Activated CD4-positive, alpha-beta T cell treated with anti-CD3 and anti-CD28 coated beads, Interleukin-2, amount 10 ng/mL, durations not matched to agents 24 days and 14 days (primary cell): ENCODE results near the gene GLIPR2. TPM values are rescaled to one million over a fixed set of nuclear protein-coding genes. Genes with fewer than 3 reads are reported as not detected.

Experiments used
- DNase-seq: peaks from one replicate; pipeline ENCODE4 v3.0.0; 2022
- H3K27ac Mint-ChIP-seq: one replicate; pipeline ENCODE4 v1.8.0; 2022; ENCODE audit warnings: mild to moderate bottlenecking, mixed read lengths
- H3K27me3 Mint-ChIP-seq: one replicate; pipeline ENCODE4 v1.8.0; 2022; ENCODE audit warnings: mixed read lengths
- H3K36me3 Mint-ChIP-seq: one replicate; pipeline ENCODE4 v1.8.0; 2022; ENCODE audit warnings: low read depth, mild to moderate bottlenecking, mixed read lengths
- H3K4me1 Mint-ChIP-seq: one replicate; pipeline ENCODE4 v1.8.0; 2021; ENCODE audit warnings: mixed read lengths
- H3K4me3 Mint-ChIP-seq: one replicate; pipeline ENCODE4 v1.8.0; 2022; ENCODE audit warnings: mild to moderate bottlenecking, moderate library complexity, mixed read lengths
- H3K9me3 Mint-ChIP-seq: one replicate; pipeline ENCODE4 v1.8.0; 2021; ENCODE audit warnings: mixed read lengths
- intact Hi-C: fragments of 100-400 bp; cut with micrococcal nuclease; formaldehyde crosslinking; loops from one replicate; pipeline ENCODE4 v1.15.1; 2023
- total RNA-seq: library from RNA; stranded (reverse); gene quantifications from 2 replicates; pipeline ENCODE4 v1.2.3, GENCODE V29; 2022

GLIPR2 gene
- total RNA-seq, 1 donor from 2014 or later: 25.7 TPM

DNA sequence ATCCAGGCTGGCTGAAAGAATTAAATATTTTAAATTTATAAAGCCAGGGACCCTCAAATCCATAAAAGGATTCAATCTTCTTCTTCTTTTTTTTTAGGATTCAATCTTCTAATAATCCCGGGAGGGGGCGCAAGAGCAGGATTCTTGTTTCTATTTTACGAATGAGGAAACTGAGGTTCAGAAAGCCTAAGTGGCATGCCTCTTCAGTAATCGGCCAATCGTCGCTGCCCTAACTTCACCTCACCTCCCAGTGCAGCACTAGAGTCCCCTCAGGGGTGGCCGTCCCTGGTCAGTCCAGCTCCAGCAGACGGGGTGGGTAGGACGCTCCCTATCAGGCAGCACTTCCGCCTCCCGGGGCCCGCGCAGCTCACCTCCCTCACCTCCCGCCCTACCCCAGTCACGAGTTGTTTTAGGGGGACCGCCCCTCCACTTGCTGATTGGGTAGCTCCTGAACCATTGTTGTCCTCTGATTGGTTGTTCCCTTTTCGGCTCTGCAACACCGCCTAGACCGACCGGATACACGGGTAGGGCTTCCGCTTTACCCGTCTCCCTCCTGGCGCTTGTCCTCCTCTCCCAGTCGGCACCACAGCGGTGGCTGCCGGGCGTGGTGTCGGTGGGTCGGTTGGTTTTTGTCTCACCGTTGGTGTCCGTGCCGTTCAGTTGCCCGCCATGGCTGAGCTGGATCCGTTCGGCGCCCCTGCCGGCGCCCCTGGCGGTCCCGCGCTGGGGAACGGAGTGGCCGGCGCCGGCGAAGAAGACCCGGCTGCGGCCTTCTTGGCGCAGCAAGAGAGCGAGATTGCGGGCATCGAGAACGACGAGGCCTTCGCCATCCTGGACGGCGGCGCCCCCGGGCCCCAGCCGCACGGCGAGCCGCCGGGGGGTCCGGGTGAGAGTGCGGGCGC is 54.1 kb downstream of the GLIPR2 start, which contains the start of gene CLTA:
TSS of gene CLTA (plus strand) at position 534 of the 902 bp plus-strand sequence. CDS start at position 670, 136 bp downstream.
- Mint-ChIP-seq H3K9me3 (no peaks in the 10 kb centered on the region), H3K4me3 (peak within 1 kb of the TSS; percentile 96), H3K27me3 (peaks cover 5% of the 10 kb centered on the region), H3K36me3 (peaks cover 30% of the 10 kb centered on the region), H3K4me1 (peaks cover 44% of the 10 kb centered on the region), H3K27ac (peak within 1 kb of the TSS; percentile 85)
- peak; percentile 98 for DNase-seq
- intact Hi-C loops: loop anchor here (1.0 to 2.0 kb wide), 7 partner anchors 16 to 154 kb away; partner anchors contain the start of genes GLIPR2, GNE and RECK

DNA sequence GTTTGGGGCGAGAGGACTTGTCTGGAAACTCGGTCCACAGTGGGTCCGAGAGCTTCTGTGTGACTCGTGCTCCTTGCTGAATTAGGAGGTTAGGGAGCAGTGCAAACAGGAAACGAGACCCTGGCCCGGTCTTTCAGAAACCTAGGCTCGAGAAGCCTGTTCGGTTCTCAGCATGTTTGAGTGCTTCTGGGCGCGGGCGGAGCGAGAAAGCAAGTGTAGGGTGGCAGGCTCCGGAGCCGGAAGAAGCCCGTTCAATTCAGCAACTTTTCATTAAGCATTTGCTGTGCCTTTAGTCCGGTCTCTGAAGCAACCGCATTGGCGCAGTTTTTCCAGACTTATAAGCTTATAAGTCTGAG is 54.7 kb downstream of the GLIPR2 start:
- Mint-ChIP-seq H3K9me3 (no peaks in the 10 kb centered on the region), H3K27me3 (peaks cover 5% of the 10 kb centered on the region), H3K36me3 (peaks cover 30% of the 10 kb centered on the region), H3K4me3 (peak overlapping the region; percentile 96), H3K27ac (peak overlapping the region; percentile 83), H3K4me1 (peaks cover 45% of the 10 kb centered on the region)
- intact Hi-C loops: loop anchor here (2.0 kb wide), 2 partner anchors 16 to 138 kb away; no protein-coding TSS in a partner anchor
- peak; percentile 86 for DNase-seq

DNA sequence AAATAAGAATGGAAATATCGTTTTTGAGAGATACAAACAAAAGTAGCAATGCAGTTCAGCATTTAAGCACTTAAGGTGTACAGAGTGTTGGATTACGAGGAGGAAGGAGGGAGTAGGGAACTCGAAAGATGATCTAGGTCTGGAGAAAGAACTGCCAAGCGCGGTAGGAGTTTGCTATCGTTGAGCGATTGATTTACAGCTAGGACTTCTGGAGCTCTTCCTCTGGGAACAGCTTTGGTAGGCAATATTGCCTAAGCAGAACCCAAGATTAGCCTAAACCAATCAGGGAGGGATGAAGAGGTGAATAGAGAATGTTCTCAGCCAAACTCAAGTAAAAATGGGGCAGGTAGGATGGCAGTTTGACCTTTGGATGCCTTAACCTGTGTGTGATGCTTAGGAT is 55.2 kb downstream of the GLIPR2 start:
- peaks cover 45% of the 10 kb centered on the region for H3K4me1 Mint-ChIP-seq
- peak overlapping the region; percentile 83 for H3K27ac Mint-ChIP-seq

DNA sequence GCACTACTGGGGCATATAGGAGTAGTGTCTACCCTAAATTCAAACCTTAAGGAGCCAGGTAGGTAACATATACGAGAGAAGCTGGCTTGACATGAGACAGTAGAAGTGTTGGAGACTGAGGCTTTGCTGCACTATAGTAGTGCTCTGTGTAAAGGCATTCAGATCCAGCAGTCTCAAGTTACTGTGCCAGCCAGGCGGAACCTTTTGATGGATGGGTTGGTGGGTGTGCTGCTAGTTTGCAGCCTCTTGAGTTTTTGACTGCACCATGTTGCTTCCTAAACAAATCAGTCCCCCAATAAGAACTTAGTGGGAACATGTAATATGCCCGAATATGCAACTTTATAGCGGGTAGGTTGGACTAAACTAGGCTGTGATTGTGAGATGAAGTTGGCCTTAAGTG is 55.7 kb downstream of the GLIPR2 start:
- Mint-ChIP-seq H3K4me3 (peak overlapping the region; percentile 96), H3K9me3 (no peaks in the 10 kb centered on the region), H3K36me3 (peaks cover 34% of the 10 kb centered on the region), H3K27me3 (peaks cover 5% of the 10 kb centered on the region), H3K27ac (peak overlapping the region; percentile 6), H3K4me1 (peaks cover 45% of the 10 kb centered on the region)
- no peak for DNase-seq
- intact Hi-C loops: no loop called here

More for the DNA sequence above, 55.2 kb downstream of the GLIPR2 start:
- intact Hi-C loops: loop anchor here (2.0 kb wide), 2 partner anchors 15 to 137 kb away; no protein-coding TSS in a partner anchor
- Mint-ChIP-seq H3K27me3 (peaks cover 5% of the 10 kb centered on the region), H3K9me3 (no peaks in the 10 kb centered on the region), H3K4me3 (peak overlapping the region; percentile 96), H3K36me3 (peaks cover 33% of the 10 kb centered on the region)
- no peak for DNase-seq

DNA sequence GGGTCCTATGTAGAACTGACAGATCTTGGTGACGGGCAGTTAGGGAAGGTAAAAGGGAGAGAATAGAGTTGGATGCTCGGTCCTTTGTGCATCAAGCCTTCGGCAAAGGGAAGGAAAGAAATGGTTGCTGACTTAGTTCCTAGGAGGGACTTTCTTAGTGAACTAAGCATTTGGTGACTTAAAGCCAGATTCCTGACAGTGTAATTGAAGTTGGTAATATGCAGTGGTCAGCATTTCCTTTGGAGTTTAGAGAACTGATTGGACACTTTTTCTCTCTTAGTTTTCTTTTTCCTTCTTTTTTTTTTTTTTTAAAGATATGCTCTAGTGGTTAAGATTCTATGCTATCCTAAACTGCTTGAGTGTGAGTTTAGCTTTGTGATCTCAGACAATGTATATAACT is 56.5 kb downstream of the GLIPR2 start:
- H3K4me3 Mint-ChIP-seq: peak overlapping the region; percentile 96
- no peak for DNase-seq
- peaks cover 41% of the 10 kb centered on the region for H3K4me1 Mint-ChIP-seq
- H3K9me3 Mint-ChIP-seq: no peaks in the 10 kb centered on the region
- intact Hi-C loops: no loop called here
- peak overlapping the region; percentile 42 for H3K27ac Mint-ChIP-seq
- peaks cover 5% of the 10 kb centered on the region for H3K27me3 Mint-ChIP-seq
- peaks cover 40% of the 10 kb centered on the region for H3K36me3 Mint-ChIP-seq

DNA sequence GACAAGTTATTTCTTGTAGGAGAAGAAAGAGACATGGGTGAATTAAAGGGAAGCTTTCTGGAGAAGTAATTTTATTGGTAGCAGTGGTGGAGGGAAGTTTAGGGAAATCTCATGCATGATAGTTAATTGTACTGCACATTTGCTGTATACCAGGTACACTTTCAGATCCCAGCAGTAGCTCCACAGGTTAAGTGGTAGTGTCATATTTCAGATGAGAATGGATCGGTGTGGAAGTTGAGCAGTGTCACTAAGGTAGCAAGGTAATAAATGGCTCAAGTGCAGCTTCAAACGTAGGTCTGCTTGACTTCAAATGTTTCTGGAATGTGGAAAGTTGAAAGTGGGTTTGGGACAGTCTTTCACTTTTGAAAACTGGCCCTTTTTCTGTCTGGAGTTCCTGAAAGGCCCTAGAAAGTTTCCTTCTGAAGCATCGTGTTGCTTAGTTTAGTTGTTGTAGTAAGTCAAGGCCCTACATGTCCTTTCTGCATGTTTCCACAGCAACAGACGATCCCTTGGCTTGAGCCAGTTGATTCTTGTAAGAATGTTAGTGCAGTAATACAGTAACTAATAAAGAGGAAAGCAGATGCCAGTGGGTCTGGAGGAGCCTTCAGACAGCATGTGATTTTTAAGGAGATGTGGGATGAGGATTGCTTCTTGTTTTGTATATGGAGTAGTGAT is 57.9 kb downstream of the GLIPR2 start:
- Mint-ChIP-seq H3K9me3 (no peaks in the 10 kb centered on the region), H3K4me1 (peaks cover 41% of the 10 kb centered on the region), H3K27ac (peak overlapping the region; percentile 69), H3K27me3 (no peaks in the 10 kb centered on the region), H3K36me3 (peaks cover 48% of the 10 kb centered on the region), H3K4me3 (peak overlapping the region; percentile 11)
- no peak for DNase-seq
- intact Hi-C loops: no loop called here

DNA sequence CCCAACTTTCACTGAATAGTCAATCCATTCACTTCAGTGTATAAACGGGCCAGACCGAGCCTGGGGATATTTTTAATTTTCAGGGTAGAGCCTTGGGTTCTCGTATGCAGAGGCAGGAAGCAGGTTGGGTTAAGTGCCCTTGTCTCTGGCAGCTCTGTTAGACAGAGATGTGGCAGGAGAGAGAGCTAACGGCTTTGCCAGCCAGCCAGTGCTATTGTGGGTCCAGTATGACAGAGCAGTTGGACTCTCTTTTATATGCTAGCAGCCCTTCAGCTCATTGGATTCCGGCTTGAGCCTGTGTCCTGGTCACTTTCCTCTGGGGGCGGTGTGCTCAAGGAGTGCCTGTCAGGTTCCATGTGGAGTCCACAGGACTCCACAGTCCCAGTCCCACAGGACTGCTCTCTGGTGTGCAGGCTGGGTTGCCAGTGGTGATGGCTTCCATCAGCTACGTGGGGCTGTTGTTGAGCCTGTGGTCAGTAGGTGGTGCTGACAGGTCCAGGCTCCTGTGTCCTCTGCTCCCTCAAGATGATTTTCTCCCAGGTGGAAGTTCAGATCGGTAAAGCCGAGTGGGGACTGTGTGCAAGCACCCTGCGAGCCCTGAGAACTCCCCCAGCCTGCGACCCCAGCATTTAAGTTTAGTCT is 68.5 kb downstream of the GLIPR2 start:
- intact Hi-C loops: no loop called here
- H3K4me1 Mint-ChIP-seq: peaks cover 37% of the 10 kb centered on the region
- peaks cover 85% of the 10 kb centered on the region for H3K36me3 Mint-ChIP-seq

DNA sequence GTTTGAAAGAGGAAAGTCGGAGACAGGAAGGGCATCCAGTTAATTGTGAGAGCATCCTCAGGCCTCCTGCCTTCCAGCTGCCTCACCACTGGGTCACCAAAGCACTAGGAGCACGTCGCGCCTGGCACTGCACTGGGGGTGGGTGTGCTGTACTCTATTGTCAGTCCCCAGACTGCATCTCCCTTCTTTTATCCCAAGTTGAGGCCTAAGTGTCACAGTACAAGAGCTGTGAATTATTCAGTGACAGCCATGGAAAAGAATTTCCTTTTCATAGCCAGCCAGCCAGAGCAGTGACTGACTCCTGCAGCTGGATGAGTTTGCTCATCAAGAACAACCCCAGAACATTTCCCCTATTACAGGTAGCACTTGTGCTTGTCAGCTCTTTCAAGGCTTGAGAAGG is 70.5 kb downstream of the GLIPR2 start:
- H3K4me3 Mint-ChIP-seq: peak overlapping the region; percentile 43
- no peaks in the 10 kb centered on the region for H3K9me3 Mint-ChIP-seq
- H3K36me3 Mint-ChIP-seq: peaks cover 90% of the 10 kb centered on the region
- no peak for DNase-seq
- intact Hi-C loops: loop anchor here (2.0 kb wide), 1 partner anchor 16 kb away; the partner anchor contains the start of gene CLTA
- peaks cover 43% of the 10 kb centered on the region for H3K4me1 Mint-ChIP-seq
- no peaks in the 10 kb centered on the region for H3K27me3 Mint-ChIP-seq
- peak overlapping the region; percentile 74 for H3K27ac Mint-ChIP-seq

More for the DNA sequence above, 68.5 kb downstream of the GLIPR2 start:
- Mint-ChIP-seq H3K27ac (no peak overlapping the region), H3K9me3 (no peaks in the 10 kb centered on the region), H3K27me3 (no peaks in the 10 kb centered on the region), H3K4me3 (no peak overlapping the region)
- DNase-seq: no peak

DNA sequence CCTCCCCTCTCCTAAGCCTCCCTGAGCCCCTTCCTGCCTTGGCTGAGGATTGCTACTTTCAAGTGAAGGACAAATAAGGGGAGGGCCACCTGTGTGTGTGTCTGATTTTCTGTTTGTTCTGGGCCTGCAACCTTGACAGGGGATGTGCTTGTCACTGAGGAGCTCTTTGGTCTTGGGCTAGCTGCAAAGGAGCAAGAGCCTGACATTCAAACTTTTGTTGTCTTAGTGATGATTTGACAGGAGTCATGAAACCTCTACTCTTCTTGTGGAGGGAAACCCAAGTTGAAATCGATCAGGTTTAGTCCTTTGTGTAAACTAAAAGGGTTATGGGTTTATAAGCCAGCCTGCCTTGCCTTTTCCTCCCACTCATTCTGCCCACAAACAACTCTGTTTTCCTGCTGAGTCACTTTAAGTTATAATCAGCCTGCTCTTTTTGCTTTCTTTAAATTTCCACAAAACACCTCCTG is 71.0 kb downstream of the GLIPR2 start:
- no peak for DNase-seq
- intact Hi-C loops: loop anchor here (2.0 kb wide), 1 partner anchor 17 kb away; the partner anchor contains the start of gene CLTA
- H3K9me3 Mint-ChIP-seq: no peaks in the 10 kb centered on the region
- H3K27me3 Mint-ChIP-seq: no peaks in the 10 kb centered on the region
- peak overlapping the region; percentile 71 for H3K4me3 Mint-ChIP-seq
- H3K36me3 Mint-ChIP-seq: peaks cover 85% of the 10 kb centered on the region
- H3K4me1 Mint-ChIP-seq: peaks cover 43% of the 10 kb centered on the region
- H3K27ac Mint-ChIP-seq: peak overlapping the region; percentile 74

DNA sequence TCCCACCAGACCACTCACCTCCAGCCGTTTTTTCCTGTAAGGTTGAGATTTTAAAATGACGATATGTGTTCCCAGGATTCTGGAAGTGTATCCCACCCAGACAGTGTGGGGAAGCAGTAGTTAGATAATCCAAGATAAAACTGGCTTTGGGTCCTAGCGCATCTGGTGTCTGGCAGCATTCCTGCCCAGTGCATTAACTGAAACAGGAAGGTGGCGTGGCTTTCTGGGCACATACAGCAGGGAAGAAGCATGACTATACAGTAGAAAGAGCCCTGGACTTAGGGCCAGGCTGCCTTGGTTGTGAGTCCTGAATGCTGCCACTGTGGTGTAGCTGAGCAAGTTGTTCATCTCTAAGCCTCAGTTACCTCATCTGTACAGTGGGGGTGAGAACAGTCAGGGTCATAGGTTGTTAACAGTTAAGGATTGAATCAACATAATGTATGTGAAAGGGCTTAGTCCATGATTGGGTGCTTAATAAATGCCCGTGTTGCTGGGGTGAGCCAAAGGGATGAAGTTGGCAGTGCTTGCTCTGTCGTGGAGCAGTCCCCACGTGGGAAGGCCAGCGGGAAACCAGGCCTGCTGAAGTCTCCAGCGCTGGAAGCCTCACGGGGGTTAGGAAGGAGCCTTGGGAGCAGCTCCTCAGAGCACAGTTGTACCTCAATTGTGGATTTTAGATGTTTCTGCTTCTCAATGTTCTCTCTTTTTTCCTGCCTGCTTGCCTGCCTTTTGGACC is 72.2 kb downstream of the GLIPR2 start:
- peak overlapping the region; percentile 74 for H3K27ac Mint-ChIP-seq
- H3K4me1 Mint-ChIP-seq: peaks cover 46% of the 10 kb centered on the region
- H3K27me3 Mint-ChIP-seq: no peaks in the 10 kb centered on the region
- no peak for DNase-seq
- peaks cover 83% of the 10 kb centered on the region for H3K36me3 Mint-ChIP-seq
- no peak overlapping the region for H3K4me3 Mint-ChIP-seq
- no peaks in the 10 kb centered on the region for H3K9me3 Mint-ChIP-seq
- intact Hi-C loops: no loop called here

DNA sequence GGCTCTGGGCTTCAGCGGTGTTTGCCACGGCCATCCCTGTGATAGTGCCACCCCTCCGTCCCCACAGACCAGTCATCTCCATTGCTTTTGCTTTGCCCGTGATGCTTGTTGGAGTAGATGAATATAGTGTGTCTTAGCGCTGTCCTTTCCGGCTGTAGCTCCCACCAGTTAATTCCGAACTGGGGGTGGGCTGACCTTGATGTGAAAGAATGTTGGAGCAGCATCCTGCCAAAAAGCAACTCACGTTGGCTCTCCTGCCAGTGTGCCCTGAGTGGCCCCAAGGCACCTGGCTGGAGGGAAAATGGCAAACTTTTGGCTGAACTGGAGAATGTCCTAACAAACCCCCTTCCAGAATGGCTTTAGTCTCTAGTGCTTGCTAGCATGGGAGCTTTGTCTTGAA is 74.2 kb downstream of the GLIPR2 start:
- no peaks in the 10 kb centered on the region for H3K27me3 Mint-ChIP-seq
- DNase-seq: no peak
- H3K27ac Mint-ChIP-seq: no peak overlapping the region
- H3K9me3 Mint-ChIP-seq: no peaks in the 10 kb centered on the region
- H3K4me1 Mint-ChIP-seq: peaks cover 51% of the 10 kb centered on the region
- intact Hi-C loops: loop anchor here (10.0 kb wide), 1 partner anchor 364 kb away; the partner anchor contains the start of gene MELK
- peaks cover 71% of the 10 kb centered on the region for H3K36me3 Mint-ChIP-seq
- H3K4me3 Mint-ChIP-seq: no peak overlapping the region

DNA sequence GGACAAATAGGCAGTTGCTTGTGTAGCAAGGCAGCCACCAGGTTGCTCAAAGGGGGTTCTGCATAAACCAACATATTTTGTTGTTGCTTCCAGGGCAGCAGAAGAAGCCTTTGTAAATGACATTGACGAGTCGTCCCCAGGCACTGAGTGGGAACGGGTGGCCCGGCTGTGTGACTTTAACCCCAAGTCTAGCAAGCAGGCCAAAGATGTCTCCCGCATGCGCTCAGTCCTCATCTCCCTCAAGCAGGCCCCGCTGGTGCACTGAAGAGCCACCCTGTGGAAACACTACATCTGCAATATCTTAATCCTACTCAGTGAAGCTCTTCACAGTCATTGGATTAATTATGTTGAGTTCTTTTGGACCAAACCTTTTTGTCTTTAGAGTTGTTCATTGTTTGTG is 75.0 kb downstream of the GLIPR2 start:
- Mint-ChIP-seq H3K36me3 (peaks cover 68% of the 10 kb centered on the region), H3K27me3 (no peaks in the 10 kb centered on the region), H3K9me3 (no peaks in the 10 kb centered on the region), H3K4me1 (peaks cover 52% of the 10 kb centered on the region), H3K4me3 (no peak overlapping the region), H3K27ac (peak overlapping the region; percentile 4)
- intact Hi-C loops: loop anchor here (10.0 kb wide), 1 partner anchor 363 kb away; the partner anchor contains the start of gene MELK
- no peak for DNase-seq

DNA sequence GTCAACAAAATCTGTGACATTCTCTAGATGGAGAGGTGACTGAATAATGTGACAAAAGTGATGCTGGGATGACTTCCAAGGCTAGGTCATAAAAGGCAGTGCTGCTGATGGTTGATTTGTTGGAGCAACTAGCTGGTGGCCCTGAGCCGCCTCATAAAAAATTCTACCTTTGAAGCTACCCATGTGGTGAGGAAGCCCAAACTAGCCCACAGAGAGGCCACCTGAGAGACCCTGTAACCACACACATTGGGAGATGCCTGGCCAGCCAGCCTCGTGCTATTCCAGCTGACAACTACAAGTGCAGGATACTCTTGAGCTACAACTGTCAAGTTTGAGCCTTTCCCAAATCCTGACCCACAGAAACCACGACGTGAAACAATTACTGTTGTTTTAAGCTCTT is 76.9 kb downstream of the GLIPR2 start:
- intact Hi-C loops: loop anchor here (10.0 kb wide), 1 partner anchor 361 kb away; the partner anchor contains the start of gene MELK
- Mint-ChIP-seq H3K27ac (peak overlapping the region; percentile 73), H3K36me3 (peaks cover 67% of the 10 kb centered on the region), H3K4me1 (peaks cover 51% of the 10 kb centered on the region), H3K4me3 (no peak overlapping the region), H3K9me3 (no peaks in the 10 kb centered on the region), H3K27me3 (no peaks in the 10 kb centered on the region)
- no peak for DNase-seq
